Measurements from ENCODE around the gene EVC. TPM values are rescaled to one million over a fixed set of nuclear protein-coding genes. Genes with fewer than 3 reads are reported as not detected.
A peak's percentile ranks its signal among the peaks of the same experiment; 100 is the strongest.

EVC gene
- total RNA-seq, 1 donor from 2014 or later: 39.8 TPM

DNA sequence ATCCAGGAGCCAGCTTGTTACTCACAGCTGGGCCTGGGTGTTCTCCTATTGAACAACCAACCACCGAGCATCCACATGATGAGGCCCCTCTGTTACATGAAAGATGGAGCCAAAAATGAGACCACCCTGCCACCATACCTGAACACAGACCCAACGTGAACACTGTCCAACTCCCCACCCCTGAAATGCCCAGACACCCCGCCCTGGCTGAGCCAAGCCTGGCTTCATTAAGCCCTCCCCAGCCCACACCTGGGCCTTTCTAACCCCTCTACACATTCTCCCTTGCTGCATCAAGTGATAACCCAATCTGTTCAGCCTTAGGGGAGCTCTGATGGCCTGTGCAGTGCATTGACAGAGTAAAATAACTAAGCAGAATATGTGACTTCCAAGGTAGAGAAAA is 80.7 kb downstream of the EVC start:
- no peaks in the 10 kb centered on the region for H3K4me1 Mint-ChIP-seq (ENCODE audit: low read depth)
- DNase-seq (ENCODE audit: low spot score): peak; percentile 36
- TF ChIP-seq, protein P1, sequence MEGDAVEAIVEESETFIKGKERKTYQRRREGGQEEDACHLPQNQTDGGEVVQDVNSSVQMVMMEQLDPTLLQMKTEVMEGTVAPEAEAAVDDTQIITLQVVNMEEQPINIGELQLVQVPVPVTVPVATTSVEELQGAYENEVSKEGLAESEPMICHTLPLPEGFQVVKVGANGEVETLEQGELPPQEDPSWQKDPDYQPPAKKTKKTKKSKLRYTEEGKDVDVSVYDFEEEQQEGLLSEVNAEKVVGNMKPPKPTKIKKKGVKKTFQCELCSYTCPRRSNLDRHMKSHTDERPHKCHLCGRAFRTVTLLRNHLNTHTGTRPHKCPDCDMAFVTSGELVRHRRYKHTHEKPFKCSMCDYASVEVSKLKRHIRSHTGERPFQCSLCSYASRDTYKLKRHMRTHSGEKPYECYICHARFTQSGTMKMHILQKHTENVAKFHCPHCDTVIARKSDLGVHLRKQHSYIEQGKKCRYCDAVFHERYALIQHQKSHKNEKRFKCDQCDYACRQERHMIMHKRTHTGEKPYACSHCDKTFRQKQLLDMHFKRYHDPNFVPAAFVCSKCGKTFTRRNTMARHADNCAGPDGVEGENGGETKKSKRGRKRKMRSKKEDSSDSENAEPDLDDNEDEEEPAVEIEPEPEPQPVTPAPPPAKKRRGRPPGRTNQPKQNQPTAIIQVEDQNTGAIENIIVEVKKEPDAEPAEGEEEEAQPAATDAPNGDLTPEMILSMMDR (IDR thresholded peaks at IDR 0.05): no peak
- H3K36me3 Mint-ChIP-seq (ENCODE audit: low read depth): peaks cover 35% of the 10 kb centered on the region
- H3K9me3 Mint-ChIP-seq (ENCODE audit: low read depth): no peaks in the 10 kb centered on the region
- H3K4me3 Mint-ChIP-seq (ENCODE audit: unreplicated experiment): no peak overlapping the region
- no peaks in the 10 kb centered on the region for H3K27me3 Mint-ChIP-seq (ENCODE audit: low read depth)
- no peak overlapping the region for H3K27ac Mint-ChIP-seq (ENCODE audit: unreplicated experiment)

DNA sequence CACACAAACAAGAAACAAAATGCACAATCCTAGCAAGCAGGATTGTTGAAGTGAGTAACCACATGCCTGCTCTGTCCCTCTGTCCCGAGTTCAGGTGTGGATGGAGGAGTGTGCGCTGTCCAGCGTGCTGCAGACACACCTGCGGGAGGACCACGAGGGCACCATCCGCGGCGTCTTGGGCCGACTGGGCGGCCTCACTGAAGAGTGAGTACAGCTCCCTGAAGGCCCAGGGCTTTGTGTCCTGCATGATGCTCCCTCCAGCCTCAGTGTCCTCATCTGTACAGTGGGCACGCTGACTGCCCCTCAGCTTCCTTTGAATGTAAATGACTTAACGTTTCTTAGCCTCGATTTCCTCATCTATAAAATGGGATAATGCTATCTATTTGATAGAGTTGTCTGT is 82.5 kb downstream of the EVC start:
- Mint-ChIP-seq H3K9me3 (ENCODE audit: low read depth) (no peaks in the 10 kb centered on the region), H3K36me3 (ENCODE audit: low read depth) (peaks cover 34% of the 10 kb centered on the region), H3K4me3 (ENCODE audit: unreplicated experiment) (no peak overlapping the region), H3K27me3 (ENCODE audit: low read depth) (no peaks in the 10 kb centered on the region), H3K4me1 (ENCODE audit: low read depth) (no peaks in the 10 kb centered on the region), H3K27ac (ENCODE audit: unreplicated experiment) (no peak overlapping the region)
- TF ChIP-seq, protein P1 (IDR thresholded peaks at IDR 0.05): no peak
- DNase-seq (ENCODE audit: low spot score): peak; percentile 85

DNA sequence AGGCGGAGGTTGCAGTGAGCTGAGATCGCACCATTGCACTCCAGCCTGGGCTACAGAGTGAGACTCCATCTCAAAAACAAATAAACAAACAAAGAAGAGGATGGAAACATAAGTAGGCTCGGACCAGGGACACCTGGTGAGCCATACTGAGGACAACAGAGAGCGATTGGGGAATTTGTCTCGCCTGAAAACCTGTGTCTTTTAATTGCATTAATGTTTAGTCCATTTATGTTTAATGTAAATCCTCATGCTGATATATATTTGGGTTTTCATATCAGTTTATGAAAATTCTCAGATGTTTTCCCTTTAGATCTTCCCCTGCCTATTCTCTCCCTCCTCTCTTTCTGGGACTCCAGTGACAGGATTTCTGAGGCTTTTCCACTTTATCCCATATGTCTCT is 84.6 kb downstream of the EVC start:
- H3K27me3 Mint-ChIP-seq (ENCODE audit: low read depth): no peaks in the 10 kb centered on the region
- no peaks in the 10 kb centered on the region for H3K9me3 Mint-ChIP-seq (ENCODE audit: low read depth)
- no peak for DNase-seq (ENCODE audit: low spot score)
- TF ChIP-seq, protein P1 (IDR thresholded peaks at IDR 0.05): no peak
- H3K36me3 Mint-ChIP-seq (ENCODE audit: low read depth): peaks cover 34% of the 10 kb centered on the region
- no peak overlapping the region for H3K4me3 Mint-ChIP-seq (ENCODE audit: unreplicated experiment)
- no peak overlapping the region for H3K27ac Mint-ChIP-seq (ENCODE audit: unreplicated experiment)
- no peaks in the 10 kb centered on the region for H3K4me1 Mint-ChIP-seq (ENCODE audit: low read depth)

DNA sequence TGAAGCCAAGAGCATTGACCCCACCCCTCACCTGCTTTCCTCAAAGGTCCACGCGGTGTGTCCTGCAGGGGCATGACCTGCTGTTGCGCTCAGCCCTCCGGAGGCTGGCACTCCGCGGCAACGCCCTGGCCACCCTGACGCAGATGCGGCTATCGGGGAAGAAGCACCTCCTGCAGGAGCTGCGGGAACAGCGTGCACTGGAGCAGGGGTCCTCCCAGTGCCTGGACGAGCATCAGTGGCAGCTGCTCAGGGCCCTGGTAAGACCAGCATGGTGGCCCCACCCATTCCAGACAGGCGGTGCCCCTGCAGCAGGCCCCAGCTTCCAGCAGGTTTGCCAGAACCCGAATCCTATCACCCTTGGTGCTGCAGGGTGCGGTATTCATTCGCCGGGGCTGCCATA is 86.0 kb downstream of the EVC start:
- TF ChIP-seq, protein P1 (IDR thresholded peaks at IDR 0.05): no peak
- Mint-ChIP-seq H3K4me3 (ENCODE audit: unreplicated experiment) (no peak overlapping the region), H3K27me3 (ENCODE audit: low read depth) (no peaks in the 10 kb centered on the region), H3K9me3 (ENCODE audit: low read depth) (no peaks in the 10 kb centered on the region), H3K4me1 (ENCODE audit: low read depth) (no peaks in the 10 kb centered on the region), H3K27ac (ENCODE audit: unreplicated experiment) (no peak overlapping the region), H3K36me3 (ENCODE audit: low read depth) (peaks cover 34% of the 10 kb centered on the region)
- DNase-seq (ENCODE audit: low spot score): peak; percentile 89

DNA sequence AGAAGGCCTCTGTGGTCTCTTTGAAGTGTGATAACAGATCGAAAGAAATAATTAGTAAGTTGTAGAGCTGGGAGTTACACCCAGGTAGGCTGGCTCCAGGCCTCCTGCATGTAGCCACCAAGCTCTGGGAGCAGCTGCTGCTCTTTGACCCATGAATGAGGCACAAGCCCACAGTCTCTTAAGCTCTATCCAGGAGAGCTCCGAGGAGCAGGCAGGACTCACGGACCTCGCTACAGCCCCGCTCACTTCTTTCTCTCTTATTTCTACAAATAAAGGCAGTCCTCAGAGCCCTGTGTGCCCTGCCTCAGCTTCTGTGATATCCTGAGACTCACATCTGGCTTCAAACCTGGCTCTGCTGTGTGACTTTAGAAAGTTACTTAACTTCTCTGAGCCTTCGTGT is 86.9 kb downstream of the EVC start:
- TF ChIP-seq, protein P1 (IDR thresholded peaks at IDR 0.05): no peak
- no peak for DNase-seq (ENCODE audit: low spot score)
- Mint-ChIP-seq H3K27ac (ENCODE audit: unreplicated experiment) (no peak overlapping the region), H3K4me1 (ENCODE audit: low read depth) (no peaks in the 10 kb centered on the region), H3K27me3 (ENCODE audit: low read depth) (no peaks in the 10 kb centered on the region), H3K9me3 (ENCODE audit: low read depth) (no peaks in the 10 kb centered on the region), H3K36me3 (ENCODE audit: low read depth) (peaks cover 34% of the 10 kb centered on the region), H3K4me3 (ENCODE audit: unreplicated experiment) (no peak overlapping the region)

Data from chondrocyte (in vitro differentiated cells).